Natural killer cell (primary cell): ENCODE results near the gene KRT13. TPM values are rescaled to one million over a fixed set of nuclear protein-coding genes. Genes with fewer than 3 reads are reported as not detected.

ENCODE experiments used
- ATAC-seq, 3 donors: fragments of 150-1000 bp in 2 of 3; fragments of 200-7000 bp in 1 of 3; cut with Tn5 transposase; 1 replicate in 1 of 3; 2 replicates in 2 of 3; pipeline ENCODE4 v1.10.0; 2021; ENCODE audit warnings: mild to moderate bottlenecking in 2 of 3, moderate library complexity in 2 of 3
- DNase-seq, 2 donors: peaks; one replicate each; pipeline versions ENCODE4 v3.0.0 to v3.0.0-alpha.2; 2013 to 2021; ENCODE audit warnings: mixed read lengths in 1 of 2
- H3K27ac ChIP-seq: one replicate; pipeline ENCODE4 v1.5.1; 2013; ENCODE audit warnings: mild to moderate bottlenecking, low read length
- H3K27me3 ChIP-seq: one replicate; pipeline ENCODE4 v1.6.1; 2013; ENCODE audit warnings: low read length; ENCODE audit not compliant: control insufficient read depth, insufficient read depth
- H3K36me3 ChIP-seq: one replicate; pipeline ENCODE4 v1.6.1; 2013; ENCODE audit warnings: low read length; ENCODE audit not compliant: control insufficient read depth, insufficient read depth
- H3K4me1 ChIP-seq: one replicate; pipeline ENCODE4 v1.6.1; 2013; ENCODE audit warnings: low read length; ENCODE audit not compliant: control insufficient read depth, insufficient read depth
- H3K4me3 ChIP-seq: one replicate; pipeline ENCODE4 v1.5.1; 2013; ENCODE audit warnings: low read length
- H3K9me3 ChIP-seq: one replicate; pipeline ENCODE4 v1.6.1; 2013; ENCODE audit warnings: low read length; ENCODE audit not compliant: control insufficient read depth, insufficient read depth
- H3K27ac Mint-ChIP-seq, 2 donors: one replicate each; pipeline ENCODE4 v1.8.0; 2022; ENCODE audit warnings: mild to moderate bottlenecking in 2 of 2, mixed read lengths in 2 of 2, moderate library complexity in 1 of 2
- H3K27me3 Mint-ChIP-seq, 2 donors: one replicate each; pipeline ENCODE4 v1.8.0; 2022; ENCODE audit warnings: low read depth in 2 of 2, mixed read lengths in 2 of 2
- H3K36me3 Mint-ChIP-seq: one replicate; pipeline ENCODE4 v1.8.0; 2022; ENCODE audit warnings: mixed read lengths
- H3K4me1 Mint-ChIP-seq, 2 donors: one replicate each; pipeline ENCODE4 v1.8.0; 2022; ENCODE audit warnings: mixed read lengths in 2 of 2
- H3K4me3 Mint-ChIP-seq: one replicate; pipeline ENCODE4 v1.8.0; 2022; ENCODE audit warnings: mild to moderate bottlenecking, moderate library complexity, mixed read lengths
- H3K9me3 Mint-ChIP-seq, 2 donors: one replicate each; pipeline ENCODE4 v1.8.0; 2022; ENCODE audit warnings: mixed read lengths in 2 of 2
- WGBS: methylation state at CpG from one replicate; pipeline ENCODE4 v1.1.7; 2013; ENCODE audit warnings: missing lambda C conversion rate; ENCODE audit not compliant: insufficient coverage; 5-methylcytosine and 5-hydroxymethylcytosine counted together
- intact Hi-C: fragments of 100-400 bp; cut with micrococcal nuclease; formaldehyde crosslinking; loops from one replicate; pipeline ENCODE4 v1.14.2; 2022
- total RNA-seq, 4 donors: library from RNA; stranded (reverse); fragments of 120-200 nt in 1 of 4; gene quantifications; one replicate each; pipeline versions ENCODE4 v1.2.3 to v1.2.4, GENCODE V29; 2013 to 2022
- TF ChIP-seq, protein P1 (sequence below): fragments of 200-600 bp; IDR thresholded peaks from one replicate; pipeline ENCODE4 v1.8.0; 2022; ENCODE audit warnings: antibody characterized with exemption

KRT13 gene
- total RNA-seq, 3 donors from 2014 or later (not counting 1 experiment from before 2014, with no cell fraction given): not detected

DNA sequence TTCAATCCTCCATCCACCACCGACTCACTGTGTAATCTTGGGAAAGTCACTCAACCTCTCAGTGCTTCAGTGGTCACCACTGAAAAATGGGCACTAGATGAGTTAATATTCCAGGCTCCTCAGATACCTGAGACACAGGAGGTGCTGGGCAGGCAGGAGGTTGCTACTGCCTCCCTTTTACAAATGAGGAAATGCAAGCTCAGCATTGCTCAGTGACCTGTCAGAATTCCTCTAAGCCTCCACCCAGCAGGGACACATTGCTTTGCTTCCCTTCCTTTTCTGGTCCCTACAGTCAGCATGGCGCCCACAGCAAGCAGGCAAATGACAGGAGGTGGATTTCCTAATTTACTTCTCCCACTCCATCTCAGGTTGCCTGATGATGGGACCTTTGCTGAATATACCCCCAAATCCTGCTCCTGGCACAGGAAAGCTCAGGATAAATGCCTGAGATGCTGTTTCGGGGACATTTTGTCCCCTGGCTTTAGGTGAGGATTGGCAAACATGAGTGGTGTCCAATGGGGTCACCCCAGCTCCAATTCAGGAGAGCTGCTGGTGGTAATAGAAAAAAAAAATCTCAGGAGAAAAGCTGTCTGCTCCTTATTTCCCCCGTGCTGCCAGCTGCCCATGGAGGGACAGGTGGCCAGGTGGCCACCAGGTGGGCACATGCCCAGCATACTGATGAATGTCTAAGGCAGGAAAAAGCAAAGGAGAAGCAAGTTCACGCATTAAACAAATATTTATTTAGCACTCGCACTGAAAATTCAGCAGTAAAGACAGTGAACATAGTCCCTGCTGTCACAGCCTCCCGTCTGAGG lies 5.0 kb upstream of the KRT13 start:
- Mint-ChIP-seq H3K36me3 (no peaks in the 10 kb centered on the region), H3K27me3 (no peaks in the 10 kb centered on the region), H3K27ac (no peak overlapping the region), H3K4me1 (no peaks in the 10 kb centered on the region), H3K9me3 (no peaks in the 10 kb centered on the region), H3K4me3 (no peak overlapping the region)
- ATAC-seq (no peak), DNase-seq (no peak)
- TF ChIP-seq, protein P1, sequence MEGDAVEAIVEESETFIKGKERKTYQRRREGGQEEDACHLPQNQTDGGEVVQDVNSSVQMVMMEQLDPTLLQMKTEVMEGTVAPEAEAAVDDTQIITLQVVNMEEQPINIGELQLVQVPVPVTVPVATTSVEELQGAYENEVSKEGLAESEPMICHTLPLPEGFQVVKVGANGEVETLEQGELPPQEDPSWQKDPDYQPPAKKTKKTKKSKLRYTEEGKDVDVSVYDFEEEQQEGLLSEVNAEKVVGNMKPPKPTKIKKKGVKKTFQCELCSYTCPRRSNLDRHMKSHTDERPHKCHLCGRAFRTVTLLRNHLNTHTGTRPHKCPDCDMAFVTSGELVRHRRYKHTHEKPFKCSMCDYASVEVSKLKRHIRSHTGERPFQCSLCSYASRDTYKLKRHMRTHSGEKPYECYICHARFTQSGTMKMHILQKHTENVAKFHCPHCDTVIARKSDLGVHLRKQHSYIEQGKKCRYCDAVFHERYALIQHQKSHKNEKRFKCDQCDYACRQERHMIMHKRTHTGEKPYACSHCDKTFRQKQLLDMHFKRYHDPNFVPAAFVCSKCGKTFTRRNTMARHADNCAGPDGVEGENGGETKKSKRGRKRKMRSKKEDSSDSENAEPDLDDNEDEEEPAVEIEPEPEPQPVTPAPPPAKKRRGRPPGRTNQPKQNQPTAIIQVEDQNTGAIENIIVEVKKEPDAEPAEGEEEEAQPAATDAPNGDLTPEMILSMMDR: no peak
- no peaks in the 10 kb centered on the region for H3K36me3 ChIP-seq
- intact Hi-C loops: no loop called here
- no peaks in the 10 kb centered on the region for H3K9me3 ChIP-seq
- H3K27ac ChIP-seq: no peak overlapping the region
- WGBS: 84% methylated on average over 7 of the region's 7 CpGs
- H3K4me1 ChIP-seq: peaks cover 5% of the 10 kb centered on the region
- H3K27me3 ChIP-seq: no peaks in the 10 kb centered on the region
- H3K4me3 ChIP-seq: no peak overlapping the region

DNA sequence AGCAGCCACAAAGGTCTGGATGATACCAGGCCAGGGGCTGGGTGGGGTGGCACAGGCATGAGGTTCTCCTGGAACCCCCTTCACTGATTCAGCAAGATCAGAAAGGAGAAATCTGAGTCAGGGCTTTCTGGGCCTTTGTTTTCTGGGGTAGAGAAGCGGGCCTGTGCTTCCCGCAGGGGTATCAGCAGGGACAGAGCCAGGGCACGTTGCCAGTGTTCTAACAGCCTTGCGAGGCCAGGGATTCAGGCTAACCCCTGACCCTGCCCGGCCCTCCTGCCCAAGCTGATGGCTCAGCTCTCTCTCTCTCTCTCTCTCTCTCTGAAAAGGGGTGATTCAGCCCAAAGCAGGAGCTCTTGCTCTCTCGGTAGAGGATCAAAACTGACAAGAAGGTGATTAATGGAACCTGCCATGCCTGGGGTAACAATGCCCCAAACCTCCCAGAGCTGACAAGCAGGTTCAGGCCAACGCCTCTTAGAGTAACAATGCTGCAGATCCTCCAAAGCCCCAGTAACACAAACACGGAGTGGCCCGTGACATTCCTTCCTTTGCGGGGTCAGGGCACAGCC lies 2.0 kb upstream of the KRT13 start:
- H3K36me3 ChIP-seq: no peaks in the 10 kb centered on the region
- TF ChIP-seq, protein P1: no peak
- no peak overlapping the region for H3K4me3 Mint-ChIP-seq
- no peak overlapping the region for H3K4me3 ChIP-seq
- 61% methylated on average over 10 of the region's 10 CpGs for WGBS
- H3K36me3 Mint-ChIP-seq: no peaks in the 10 kb centered on the region
- no peaks in the 10 kb centered on the region for H3K27me3 Mint-ChIP-seq
- ATAC-seq: no peak
- no peaks in the 10 kb centered on the region for H3K27me3 ChIP-seq
- H3K4me1 Mint-ChIP-seq: no peaks in the 10 kb centered on the region
- intact Hi-C loops: no loop called here
- DNase-seq: no peak
- H3K27ac Mint-ChIP-seq: no peak overlapping the region
- H3K9me3 ChIP-seq: no peaks in the 10 kb centered on the region
- no peak overlapping the region for H3K27ac ChIP-seq
- no peaks in the 10 kb centered on the region for H3K4me1 ChIP-seq
- no peaks in the 10 kb centered on the region for H3K9me3 Mint-ChIP-seq

DNA sequence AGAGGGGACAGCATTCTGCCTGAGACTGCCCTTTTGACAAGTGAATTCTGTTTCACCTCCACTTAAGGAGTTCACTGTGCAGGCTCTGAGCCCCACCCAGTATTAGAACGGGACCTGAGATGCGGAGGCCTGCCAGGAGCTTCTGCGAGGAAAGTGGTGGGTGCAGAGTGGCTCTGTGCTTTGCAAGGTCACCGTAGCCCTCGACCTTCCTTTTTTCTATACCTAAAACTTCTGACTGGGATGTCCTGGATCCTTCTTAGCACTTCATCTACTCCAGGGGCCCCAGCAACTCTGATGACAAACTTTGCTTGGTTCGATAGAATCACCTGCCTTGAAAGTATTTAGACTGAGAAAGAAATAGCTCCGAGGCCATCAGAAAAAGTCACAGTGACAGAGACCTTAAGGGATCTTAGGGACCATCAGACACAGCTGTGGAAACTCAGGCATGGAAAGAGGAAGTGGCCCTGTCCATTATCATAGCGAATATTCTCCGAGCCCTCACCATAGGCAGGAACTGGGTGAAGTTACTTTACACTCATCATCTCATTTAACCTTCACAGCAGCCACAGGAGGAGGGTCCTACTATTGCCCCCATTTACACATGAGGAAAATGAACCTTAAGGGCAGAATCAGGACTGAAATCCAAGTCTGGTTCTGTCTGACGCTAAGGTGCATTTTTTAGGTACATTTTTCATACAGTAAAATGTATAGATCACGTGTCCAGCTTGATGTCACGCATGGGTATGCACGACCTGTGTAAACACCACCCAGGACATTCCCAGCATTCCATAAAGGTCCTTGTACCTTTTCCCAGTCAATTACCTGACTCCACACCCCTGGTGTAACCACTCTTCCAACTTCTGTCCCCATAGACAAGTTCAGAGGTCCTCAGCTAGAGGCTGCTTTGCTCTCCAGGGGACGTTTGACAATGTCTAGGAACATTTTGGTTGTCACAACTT lies 676 bp upstream of the KRT13 start:
- Mint-ChIP-seq H3K4me1 (no peaks in the 10 kb centered on the region), H3K9me3 (no peaks in the 10 kb centered on the region), H3K36me3 (no peaks in the 10 kb centered on the region), H3K27ac (no peak overlapping the region), H3K4me3 (no peak overlapping the region), H3K27me3 (peaks cover 0 to 2% of the 10 kb centered on the region in 2 donors)
- intact Hi-C loops: no loop called here
- H3K27ac ChIP-seq: no peak overlapping the region
- H3K27me3 ChIP-seq: no peaks in the 10 kb centered on the region
- H3K4me1 ChIP-seq: no peaks in the 10 kb centered on the region
- H3K9me3 ChIP-seq: no peaks in the 10 kb centered on the region
- 80% methylated on average over 14 of the region's 14 CpGs for WGBS
- no peak overlapping the region for H3K4me3 ChIP-seq
- ATAC-seq (no peak), DNase-seq (no peak)
- no peaks in the 10 kb centered on the region for H3K36me3 ChIP-seq
- TF ChIP-seq, protein P1: no peak
